Panc1 (cell line): ENCODE measurements around the gene GREB1. TPM values are rescaled to one million over a fixed set of nuclear protein-coding genes. Genes with fewer than 3 reads are reported as not detected.

ENCODE experiments used
- ATAC-seq: fragments of 200-7000 bp; cut with Tn5 transposase; 2 replicates; pipeline ENCODE4 v1.9.1; 2020; ENCODE audit warnings: mild to moderate bottlenecking, moderate library complexity
- BruUV-seq: library from RNA; stranded (reverse); fragments of 400-500 nt; replicated peaks from 2 replicates; lab custom pipeline; 2021; lab: Mats Ljungman, UMichigan
- CTCF ChIA-PET: fragments of 300-600 bp; sonication (Branson Sonifier 250); formaldehyde crosslinking; loops from one replicate; lab custom pipeline; 2022; ENCODE audit warnings: antibody characterized with exemption; lab: Charles Lee
- POLR2A ChIA-PET: fragments of 300-600 bp; sonication (Branson Sonifier 250); formaldehyde crosslinking; loops from one replicate; lab custom pipeline; 2022; ENCODE audit warnings: antibody characterized with exemption; lab: Charles Lee
- DNase-seq: peaks from one replicate; pipeline ENCODE4 v3.0.0-alpha.2; 2010; ENCODE audit warnings: low read depth, low spot score
- H3K27ac ChIP-seq: 2 replicates; pipeline ENCODE4 v1.5.1; 2011; ENCODE audit warnings: mild to moderate bottlenecking, low read length, inconsistent platforms
- H3K27me3 ChIP-seq: fragments of 200-500 bp; sonication (Bioruptor generic); 2 replicates; pipeline ENCODE4 v1.6.0; 2014; ENCODE audit warnings: low read length, inconsistent platforms; ENCODE audit not compliant: control insufficient read depth, insufficient read depth
- H3K36me3 ChIP-seq: fragments of 200-500 bp; sonication (Bioruptor generic); 2 replicates; pipeline ENCODE4 v1.5.1; 2014; ENCODE audit warnings: inconsistent platforms, mild to moderate bottlenecking, low read length, moderate library complexity; ENCODE audit not compliant: control insufficient read depth, insufficient read depth
- H3K4me1 ChIP-seq: 2 replicates; pipeline ENCODE4 v1.5.1; 2011; ENCODE audit warnings: inconsistent platforms, mild to moderate bottlenecking, low read length, moderate library complexity; ENCODE audit not compliant: control insufficient read depth, insufficient read depth
- H3K4me3 ChIP-seq, 2 experiments: 2 replicates each; pipeline ENCODE4 v1.5.1; 2011 to 2012; ENCODE audit warnings: low read depth in 2 of 2, low read length in 2 of 2, mild to moderate bottlenecking in 2 of 2, inconsistent platforms in 1 of 2, moderate library complexity in 1 of 2
- H3K9me3 ChIP-seq: fragments of 200-500 bp; sonication (Bioruptor generic); 2 replicates; pipeline ENCODE4 v1.5.1; 2014; ENCODE audit warnings: low read depth, mild to moderate bottlenecking, inconsistent platforms, low read length, moderate library complexity; ENCODE audit not compliant: control insufficient read depth, insufficient read depth
- POLR2AphosphoS5 ChIP-seq: IDR thresholded peaks from 2 replicates; pipeline ENCODE4 v1.6.1; 2012; ENCODE audit warnings: mild to moderate bottlenecking, low read depth, low read length, moderate library complexity
- SIN3A ChIP-seq: IDR thresholded peaks from 2 replicates; pipeline ENCODE4 v1.6.1; 2012; ENCODE audit warnings: low read depth, mild to moderate bottlenecking, low read length, moderate library complexity, borderline replicate concordance; ENCODE audit not compliant: insufficient read depth
- TCF7L2 ChIP-seq: IDR thresholded peaks from 2 replicates; pipeline ENCODE4 v1.6.1; 2011; ENCODE audit warnings: mild to moderate bottlenecking, low read depth, low read length, inconsistent platforms
- in situ Hi-C: cut with HindIII; loops from 2 replicates; pipeline ENCODE4 v1.10.0; 2016; ENCODE audit warnings: low sequenced_read_pairs, low pct_unique_long_range_greater_than_20kb
- intact Hi-C: fragments of 100-400 bp; cut with micrococcal nuclease; formaldehyde crosslinking; loops from one replicate; pipeline ENCODE4 v1.10.0; 2022; ENCODE audit not compliant: unreplicated experiment
- total RNA-seq: library from RNA; stranded (reverse); gene quantifications from one replicate; pipeline ENCODE4 v1.2.1, GENCODE V29; 2021; ENCODE audit not compliant: unreplicated experiment
- TF ChIP-seq, protein P1 (sequence below), 2 experiments: IDR thresholded peaks; 2 replicates each; pipeline ENCODE4 v1.6.1; 2011 to 2012; ENCODE audit warnings: low read depth in 2 of 2, control low read depth in 1 of 2, low read length in 1 of 2, mild to moderate bottlenecking in 1 of 2, moderate library complexity in 1 of 2; ENCODE audit not compliant: insufficient read depth in 1 of 2
- TF ChIP-seq, protein P2 (sequence below): fragments of 450-650 bp; IDR thresholded peaks from 2 replicates; pipeline ENCODE4 v1.5.1; 2017; ENCODE audit warnings: mild to moderate bottlenecking

Gene GREB1
- total RNA-seq, 1 experiment from 2014 or later: 0.90 TPM

DNA sequence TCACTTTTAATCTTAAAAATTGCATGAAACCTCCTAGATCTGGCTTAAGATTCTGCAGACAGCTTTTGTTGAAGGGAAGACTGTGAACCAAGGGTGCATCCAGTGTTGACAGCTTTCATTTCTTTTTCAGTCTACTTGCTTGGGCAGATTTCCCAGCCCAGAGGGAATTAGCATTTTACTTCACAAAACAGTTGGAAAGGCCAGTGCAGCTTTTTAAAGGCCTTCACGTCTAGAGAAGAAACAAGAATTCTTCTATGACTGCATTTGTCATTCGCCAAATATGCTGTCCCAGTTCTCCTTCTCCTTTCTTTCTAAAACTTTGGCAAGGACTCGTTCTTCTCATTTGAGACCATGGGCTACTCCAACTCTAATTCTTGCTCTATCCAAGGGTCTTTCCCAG lies 118.7 kb downstream of the GREB1 start:
- ChIA-PET POLR2A (no interaction called here), CTCF (no interaction called here)
- H3K27ac ChIP-seq: no peak overlapping the region
- no peaks in the 10 kb centered on the region for H3K9me3 ChIP-seq
- H3K36me3 ChIP-seq: no peaks in the 10 kb centered on the region
- in situ Hi-C loops: no loop called here
- DNase-seq (no peak), ATAC-seq (no peak)
- H3K4me3 ChIP-seq: no peak overlapping the region
- H3K4me1 ChIP-seq: no peaks in the 10 kb centered on the region
- TF ChIP-seq, protein P1, sequence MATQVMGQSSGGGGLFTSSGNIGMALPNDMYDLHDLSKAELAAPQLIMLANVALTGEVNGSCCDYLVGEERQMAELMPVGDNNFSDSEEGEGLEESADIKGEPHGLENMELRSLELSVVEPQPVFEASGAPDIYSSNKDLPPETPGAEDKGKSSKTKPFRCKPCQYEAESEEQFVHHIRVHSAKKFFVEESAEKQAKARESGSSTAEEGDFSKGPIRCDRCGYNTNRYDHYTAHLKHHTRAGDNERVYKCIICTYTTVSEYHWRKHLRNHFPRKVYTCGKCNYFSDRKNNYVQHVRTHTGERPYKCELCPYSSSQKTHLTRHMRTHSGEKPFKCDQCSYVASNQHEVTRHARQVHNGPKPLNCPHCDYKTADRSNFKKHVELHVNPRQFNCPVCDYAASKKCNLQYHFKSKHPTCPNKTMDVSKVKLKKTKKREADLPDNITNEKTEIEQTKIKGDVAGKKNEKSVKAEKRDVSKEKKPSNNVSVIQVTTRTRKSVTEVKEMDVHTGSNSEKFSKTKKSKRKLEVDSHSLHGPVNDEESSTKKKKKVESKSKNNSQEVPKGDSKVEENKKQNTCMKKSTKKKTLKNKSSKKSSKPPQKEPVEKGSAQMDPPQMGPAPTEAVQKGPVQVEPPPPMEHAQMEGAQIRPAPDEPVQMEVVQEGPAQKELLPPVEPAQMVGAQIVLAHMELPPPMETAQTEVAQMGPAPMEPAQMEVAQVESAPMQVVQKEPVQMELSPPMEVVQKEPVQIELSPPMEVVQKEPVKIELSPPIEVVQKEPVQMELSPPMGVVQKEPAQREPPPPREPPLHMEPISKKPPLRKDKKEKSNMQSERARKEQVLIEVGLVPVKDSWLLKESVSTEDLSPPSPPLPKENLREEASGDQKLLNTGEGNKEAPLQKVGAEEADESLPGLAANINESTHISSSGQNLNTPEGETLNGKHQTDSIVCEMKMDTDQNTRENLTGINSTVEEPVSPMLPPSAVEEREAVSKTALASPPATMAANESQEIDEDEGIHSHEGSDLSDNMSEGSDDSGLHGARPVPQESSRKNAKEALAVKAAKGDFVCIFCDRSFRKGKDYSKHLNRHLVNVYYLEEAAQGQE (IDR thresholded peaks at IDR 0.05; ENCODE audit: insufficient read depth in 1 of 2, low read depth in 2 of 2, low read length in 1 of 2): no peak
- TF ChIP-seq POLR2AphosphoS5: no peak
- TF ChIP-seq, protein P2, sequence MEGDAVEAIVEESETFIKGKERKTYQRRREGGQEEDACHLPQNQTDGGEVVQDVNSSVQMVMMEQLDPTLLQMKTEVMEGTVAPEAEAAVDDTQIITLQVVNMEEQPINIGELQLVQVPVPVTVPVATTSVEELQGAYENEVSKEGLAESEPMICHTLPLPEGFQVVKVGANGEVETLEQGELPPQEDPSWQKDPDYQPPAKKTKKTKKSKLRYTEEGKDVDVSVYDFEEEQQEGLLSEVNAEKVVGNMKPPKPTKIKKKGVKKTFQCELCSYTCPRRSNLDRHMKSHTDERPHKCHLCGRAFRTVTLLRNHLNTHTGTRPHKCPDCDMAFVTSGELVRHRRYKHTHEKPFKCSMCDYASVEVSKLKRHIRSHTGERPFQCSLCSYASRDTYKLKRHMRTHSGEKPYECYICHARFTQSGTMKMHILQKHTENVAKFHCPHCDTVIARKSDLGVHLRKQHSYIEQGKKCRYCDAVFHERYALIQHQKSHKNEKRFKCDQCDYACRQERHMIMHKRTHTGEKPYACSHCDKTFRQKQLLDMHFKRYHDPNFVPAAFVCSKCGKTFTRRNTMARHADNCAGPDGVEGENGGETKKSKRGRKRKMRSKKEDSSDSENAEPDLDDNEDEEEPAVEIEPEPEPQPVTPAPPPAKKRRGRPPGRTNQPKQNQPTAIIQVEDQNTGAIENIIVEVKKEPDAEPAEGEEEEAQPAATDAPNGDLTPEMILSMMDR: no peak
- H3K27me3 ChIP-seq: peaks cover 6% of the 10 kb centered on the region; the same call in 1 of the 2 replicates
- intact Hi-C loops: no loop called here
- no TSS peak for BruUV-seq

DNA sequence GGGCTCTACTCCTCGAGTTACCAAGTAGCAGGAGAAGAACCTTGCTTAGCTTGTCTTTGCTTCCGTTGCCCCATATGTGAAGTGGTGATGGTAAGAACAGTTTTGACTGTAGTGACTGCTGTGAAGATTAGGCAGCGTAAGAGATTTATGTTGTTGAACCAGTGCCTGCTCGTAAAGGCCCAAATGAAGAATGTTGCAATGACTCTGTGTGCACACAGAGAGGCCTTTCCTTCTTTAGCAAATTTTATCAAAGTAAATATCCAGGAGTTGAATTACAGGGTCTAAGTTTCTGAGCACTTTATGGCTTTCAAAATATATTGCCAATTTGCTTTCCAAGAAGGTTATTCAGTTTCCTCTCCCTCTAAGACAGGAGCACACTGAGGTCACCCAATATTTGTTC lies 121.7 kb downstream of the GREB1 start:
- in situ Hi-C loops: no loop called here
- Histone ChIP-seq H3K4me1 (no peaks in the 10 kb centered on the region), H3K9me3 (no peaks in the 10 kb centered on the region), H3K4me3 (no peak overlapping the region), H3K27me3 (peaks cover 3% of the 10 kb centered on the region; the same call in 1 of the 2 replicates), H3K27ac (no peak overlapping the region), H3K36me3 (no peaks in the 10 kb centered on the region)
- CTCF ChIA-PET: no interaction called here
- no peak for DNase-seq
- POLR2A ChIA-PET: no interaction called here
- intact Hi-C loops: no loop called here
- BruUV-seq: no TSS peak
- TF ChIP-seq POLR2AphosphoS5 (no peak), TCF7L2 (no peak), SIN3A (no peak)
- TF ChIP-seq, protein P1 (IDR thresholded peaks at IDR 0.05; ENCODE audit: insufficient read depth in 1 of 2, low read depth in 2 of 2, low read length in 1 of 2): no peak
- TF ChIP-seq, protein P2: no peak
- no peak for ATAC-seq
